ENCODE measurements around the gene ACADL.
"Not testable (repeated sequence)": the region's sequence is repeated elsewhere in the genome, so short reads cannot be mapped to it uniquely, and the experiment has no call there.

ACADL gene

GRCh38 chr2:210180477-210180876 lies 44.8 kb downstream of the ACADL start:
- DNase-seq, result no peak
- Histone ChIP-seq H3K27ac (no peak overlapping the region), H3K4me3 (ENCODE audit: low read depth, low read length) (no peak overlapping the region), H3K36me3 (replicated peaks) (no peaks in the 10 kb centered on the region), H3K27me3 (replicated peaks) (no peaks in the 10 kb centered on the region)
- in situ Hi-C loops (cut with HindIII; ENCODE audit: low pct_ligation_motif_present, low sequenced_read_pairs), result no loop called here
- TF ChIP-seq, protein P1, sequence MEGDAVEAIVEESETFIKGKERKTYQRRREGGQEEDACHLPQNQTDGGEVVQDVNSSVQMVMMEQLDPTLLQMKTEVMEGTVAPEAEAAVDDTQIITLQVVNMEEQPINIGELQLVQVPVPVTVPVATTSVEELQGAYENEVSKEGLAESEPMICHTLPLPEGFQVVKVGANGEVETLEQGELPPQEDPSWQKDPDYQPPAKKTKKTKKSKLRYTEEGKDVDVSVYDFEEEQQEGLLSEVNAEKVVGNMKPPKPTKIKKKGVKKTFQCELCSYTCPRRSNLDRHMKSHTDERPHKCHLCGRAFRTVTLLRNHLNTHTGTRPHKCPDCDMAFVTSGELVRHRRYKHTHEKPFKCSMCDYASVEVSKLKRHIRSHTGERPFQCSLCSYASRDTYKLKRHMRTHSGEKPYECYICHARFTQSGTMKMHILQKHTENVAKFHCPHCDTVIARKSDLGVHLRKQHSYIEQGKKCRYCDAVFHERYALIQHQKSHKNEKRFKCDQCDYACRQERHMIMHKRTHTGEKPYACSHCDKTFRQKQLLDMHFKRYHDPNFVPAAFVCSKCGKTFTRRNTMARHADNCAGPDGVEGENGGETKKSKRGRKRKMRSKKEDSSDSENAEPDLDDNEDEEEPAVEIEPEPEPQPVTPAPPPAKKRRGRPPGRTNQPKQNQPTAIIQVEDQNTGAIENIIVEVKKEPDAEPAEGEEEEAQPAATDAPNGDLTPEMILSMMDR (IDR thresholded peaks at IDR 0.05; ENCODE audit: low read depth, low read length, missing control alignments), result no peak

GRCh38 chr2:210179351-210179990 lies 45.8 kb downstream of the ACADL start:
- H3K36me3 ChIP-seq (replicated peaks), result no peaks in the 10 kb centered on the region
- in situ Hi-C loops (cut with HindIII; ENCODE audit: low pct_ligation_motif_present, low sequenced_read_pairs), result no loop called here
- TF ChIP-seq, protein P1 (IDR thresholded peaks at IDR 0.05; ENCODE audit: low read depth, low read length, missing control alignments), result no peak
- H3K4me3 ChIP-seq (ENCODE audit: low read depth, low read length), result no peak overlapping the region
- no peak for DNase-seq
- no peak overlapping the region for H3K27ac ChIP-seq
- H3K27me3 ChIP-seq (replicated peaks), result no peaks in the 10 kb centered on the region

DNA sequence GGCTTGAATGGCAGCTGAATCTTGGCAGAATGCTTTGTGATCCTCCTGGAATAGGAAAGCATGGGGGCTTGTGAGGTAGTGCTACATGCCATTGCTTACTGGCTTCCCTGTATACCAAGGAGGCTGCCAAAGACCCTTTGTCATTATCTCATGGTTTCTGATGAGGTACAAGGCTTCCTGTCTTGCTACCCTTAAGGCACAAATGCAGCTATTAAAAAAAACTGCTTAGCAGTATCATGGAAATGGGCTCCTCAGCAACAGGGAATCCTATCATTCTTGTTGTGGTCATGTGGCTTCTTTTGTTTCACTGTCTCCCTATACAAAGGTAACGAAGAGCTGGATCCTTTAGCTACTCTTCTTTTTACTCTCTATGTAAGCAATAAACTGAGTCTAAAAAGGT lies 47.5 kb downstream of the ACADL start:
- TF ChIP-seq, protein P1 (IDR thresholded peaks at IDR 0.05; ENCODE audit: low read depth, low read length, missing control alignments), result no peak
- H3K27ac ChIP-seq, result no peak overlapping the region
- no peaks in the 10 kb centered on the region for H3K27me3 ChIP-seq (replicated peaks)
- no peaks in the 10 kb centered on the region for H3K36me3 ChIP-seq (replicated peaks)
- no peak for DNase-seq
- no peak overlapping the region for H3K4me3 ChIP-seq (ENCODE audit: low read depth, low read length)
- in situ Hi-C loops (cut with HindIII; ENCODE audit: low pct_ligation_motif_present, low sequenced_read_pairs), result no loop called here

DNA sequence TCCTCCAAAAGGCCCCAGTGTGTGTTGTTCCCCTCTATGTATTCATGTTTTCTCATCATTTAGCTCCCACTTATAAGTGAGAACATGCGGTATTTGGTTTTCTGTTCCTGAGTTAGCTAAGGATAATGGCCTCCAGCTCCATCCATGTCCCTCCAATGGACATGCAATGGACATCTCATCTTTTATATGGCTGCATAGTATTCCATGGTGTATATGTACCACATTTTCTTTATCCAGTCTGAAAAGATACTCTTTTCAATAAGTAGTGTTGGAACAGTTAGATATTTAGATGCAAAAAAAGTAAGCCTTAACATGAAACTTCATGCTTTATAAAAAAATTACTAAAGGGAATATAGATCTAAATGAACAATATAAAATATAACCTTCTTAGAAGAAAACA lies 48.1 kb downstream of the ACADL start:
- in situ Hi-C loops (cut with HindIII; ENCODE audit: low pct_ligation_motif_present, low sequenced_read_pairs); H3K27me3 ChIP-seq (replicated peaks); H3K4me3 ChIP-seq (ENCODE audit: low read depth, low read length); H3K36me3 ChIP-seq (replicated peaks); DNase-seq; H3K27ac ChIP-seq: not testable (repeated sequence)

GRCh38 chr2:210174086-210174485 lies 51.2 kb downstream of the ACADL start:
- H3K27me3 ChIP-seq (replicated peaks), result no peaks in the 10 kb centered on the region
- TF ChIP-seq, protein P1 (IDR thresholded peaks at IDR 0.05; ENCODE audit: low read depth, low read length, missing control alignments), result no peak
- H3K4me3 ChIP-seq (ENCODE audit: low read depth, low read length), result no peak overlapping the region
- no peak for DNase-seq
- no peak overlapping the region for H3K27ac ChIP-seq
- in situ Hi-C loops (cut with HindIII; ENCODE audit: low pct_ligation_motif_present, low sequenced_read_pairs), result no loop called here
- H3K36me3 ChIP-seq (replicated peaks), result no peaks in the 10 kb centered on the region

GRCh38 chr2:210172219-210172575 lies 53.0 kb downstream of the ACADL start:
- TF ChIP-seq, protein P1 (IDR thresholded peaks at IDR 0.05; ENCODE audit: low read depth, low read length, missing control alignments), result no peak
- Histone ChIP-seq H3K36me3 (replicated peaks) (no peaks in the 10 kb centered on the region), H3K27me3 (replicated peaks) (no peaks in the 10 kb centered on the region), H3K27ac (no peak overlapping the region), H3K4me3 (ENCODE audit: low read depth, low read length) (peak overlapping the region; percentile 64)
- DNase-seq, result no peak
- in situ Hi-C loops (cut with HindIII; ENCODE audit: low pct_ligation_motif_present, low sequenced_read_pairs), result no loop called here
